Endothelial cell (in vitro differentiated cells): Measurements from ENCODE around the gene CISD1. TPM values are rescaled to one million over a fixed set of nuclear protein-coding genes. Genes with fewer than 3 reads are reported as not detected.

ENCODE experiments used
- DNase-seq: peaks from one replicate; pipeline ENCODE4 v3.0.0; 2021; ENCODE audit warnings: low spot score
- H3K27ac Mint-ChIP-seq: one replicate; pipeline ENCODE4 v1.8.0; 2021; ENCODE audit warnings: mixed read lengths, inconsistent platforms; ENCODE audit not compliant: unreplicated experiment
- H3K27me3 Mint-ChIP-seq: one replicate; pipeline ENCODE4 v1.8.0; 2021; ENCODE audit warnings: mild to moderate bottlenecking, moderate library complexity, mixed read lengths, inconsistent platforms; ENCODE audit not compliant: unreplicated experiment
- H3K36me3 Mint-ChIP-seq: one replicate; pipeline ENCODE4 v1.8.0; 2021; ENCODE audit warnings: mild to moderate bottlenecking, low read depth, mixed read lengths, inconsistent platforms; ENCODE audit not compliant: unreplicated experiment
- H3K4me1 Mint-ChIP-seq: one replicate; pipeline ENCODE4 v1.8.0; 2021; ENCODE audit warnings: mild to moderate bottlenecking, mixed read lengths, inconsistent platforms; ENCODE audit not compliant: unreplicated experiment
- H3K4me3 Mint-ChIP-seq: one replicate; pipeline ENCODE4 v1.8.0; 2021; ENCODE audit warnings: mild to moderate bottlenecking, mixed read lengths, inconsistent platforms; ENCODE audit not compliant: unreplicated experiment
- H3K9me3 Mint-ChIP-seq: one replicate; pipeline ENCODE4 v1.8.0; 2021; ENCODE audit warnings: mixed read lengths, inconsistent platforms; ENCODE audit not compliant: unreplicated experiment
- total RNA-seq: library from RNA; stranded (reverse); fragmentation: NEBNext Ultra II Directional; extraction: Animal tissue kit (Norgen Biotek cat#: 25700); gene quantifications from one replicate; pipeline ENCODE4 v1.2.1, GENCODE V29; 2021; ENCODE audit not compliant: unreplicated experiment
- TF ChIP-seq, protein P1 (sequence below): fragments of 200-600 bp; sonication (generic); IDR thresholded peaks from one replicate; pipeline ENCODE4 v1.5.0; 2021; ENCODE audit warnings: antibody characterized with exemption; ENCODE audit not compliant: unreplicated experiment

The CISD1 gene
- total RNA-seq, 1 donor from 2014 or later = 38.1 TPM

DNA sequence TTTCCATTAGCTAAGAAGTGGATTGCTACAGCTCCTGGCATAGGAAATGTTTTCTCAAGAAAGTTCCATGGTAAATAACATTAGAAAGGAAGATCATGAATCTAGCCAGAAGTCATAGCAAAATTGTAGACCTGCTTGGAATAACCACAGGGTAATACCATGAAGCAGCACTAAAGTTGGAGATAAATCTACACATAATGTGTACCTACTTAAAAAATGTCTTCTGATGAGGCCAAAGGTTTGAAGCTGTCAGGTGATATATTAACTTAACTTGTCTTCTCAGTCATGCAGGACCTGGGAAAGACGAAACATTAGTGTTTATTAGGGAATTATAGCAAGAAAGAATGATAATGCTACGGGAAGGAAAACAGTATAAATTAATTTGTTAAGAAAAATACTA lies 6.3 kb downstream of the CISD1 start:
- TF ChIP-seq, protein P1, sequence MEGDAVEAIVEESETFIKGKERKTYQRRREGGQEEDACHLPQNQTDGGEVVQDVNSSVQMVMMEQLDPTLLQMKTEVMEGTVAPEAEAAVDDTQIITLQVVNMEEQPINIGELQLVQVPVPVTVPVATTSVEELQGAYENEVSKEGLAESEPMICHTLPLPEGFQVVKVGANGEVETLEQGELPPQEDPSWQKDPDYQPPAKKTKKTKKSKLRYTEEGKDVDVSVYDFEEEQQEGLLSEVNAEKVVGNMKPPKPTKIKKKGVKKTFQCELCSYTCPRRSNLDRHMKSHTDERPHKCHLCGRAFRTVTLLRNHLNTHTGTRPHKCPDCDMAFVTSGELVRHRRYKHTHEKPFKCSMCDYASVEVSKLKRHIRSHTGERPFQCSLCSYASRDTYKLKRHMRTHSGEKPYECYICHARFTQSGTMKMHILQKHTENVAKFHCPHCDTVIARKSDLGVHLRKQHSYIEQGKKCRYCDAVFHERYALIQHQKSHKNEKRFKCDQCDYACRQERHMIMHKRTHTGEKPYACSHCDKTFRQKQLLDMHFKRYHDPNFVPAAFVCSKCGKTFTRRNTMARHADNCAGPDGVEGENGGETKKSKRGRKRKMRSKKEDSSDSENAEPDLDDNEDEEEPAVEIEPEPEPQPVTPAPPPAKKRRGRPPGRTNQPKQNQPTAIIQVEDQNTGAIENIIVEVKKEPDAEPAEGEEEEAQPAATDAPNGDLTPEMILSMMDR = no peak
- no peak overlapping the region for H3K4me3 Mint-ChIP-seq
- no peaks in the 10 kb centered on the region for H3K9me3 Mint-ChIP-seq
- no peak overlapping the region for H3K27ac Mint-ChIP-seq
- H3K36me3 Mint-ChIP-seq = no peaks in the 10 kb centered on the region
- H3K4me1 Mint-ChIP-seq = peaks cover 13% of the 10 kb centered on the region
- no peak for DNase-seq
- H3K27me3 Mint-ChIP-seq = peaks cover 2% of the 10 kb centered on the region

DNA sequence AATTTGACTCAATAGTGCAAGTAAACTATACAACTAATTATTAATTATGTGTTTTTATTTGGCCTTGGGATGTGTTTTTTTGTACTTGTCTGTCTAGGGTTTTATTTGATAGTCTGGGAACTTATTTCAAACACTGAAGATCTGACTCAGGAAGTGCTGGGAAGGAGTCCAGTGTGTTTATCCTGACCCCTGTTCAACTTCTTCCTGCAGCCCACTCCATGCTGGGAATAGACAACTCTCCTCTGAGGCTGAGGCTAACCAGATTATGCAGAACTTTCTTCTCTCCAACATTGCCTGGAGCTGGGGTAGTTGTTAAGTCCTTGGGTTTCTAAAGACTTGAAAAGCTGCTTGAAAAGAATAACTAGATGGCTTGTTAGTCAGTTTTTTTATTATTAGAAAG lies 6.9 kb downstream of the CISD1 start:
- no peaks in the 10 kb centered on the region for H3K9me3 Mint-ChIP-seq
- H3K4me1 Mint-ChIP-seq = peaks cover 15% of the 10 kb centered on the region
- TF ChIP-seq, protein P1 = no peak
- H3K4me3 Mint-ChIP-seq = no peak overlapping the region
- no peak for DNase-seq
- H3K27ac Mint-ChIP-seq = peak overlapping the region; percentile 57
- H3K27me3 Mint-ChIP-seq = peaks cover 5% of the 10 kb centered on the region
- H3K36me3 Mint-ChIP-seq = no peaks in the 10 kb centered on the region

DNA sequence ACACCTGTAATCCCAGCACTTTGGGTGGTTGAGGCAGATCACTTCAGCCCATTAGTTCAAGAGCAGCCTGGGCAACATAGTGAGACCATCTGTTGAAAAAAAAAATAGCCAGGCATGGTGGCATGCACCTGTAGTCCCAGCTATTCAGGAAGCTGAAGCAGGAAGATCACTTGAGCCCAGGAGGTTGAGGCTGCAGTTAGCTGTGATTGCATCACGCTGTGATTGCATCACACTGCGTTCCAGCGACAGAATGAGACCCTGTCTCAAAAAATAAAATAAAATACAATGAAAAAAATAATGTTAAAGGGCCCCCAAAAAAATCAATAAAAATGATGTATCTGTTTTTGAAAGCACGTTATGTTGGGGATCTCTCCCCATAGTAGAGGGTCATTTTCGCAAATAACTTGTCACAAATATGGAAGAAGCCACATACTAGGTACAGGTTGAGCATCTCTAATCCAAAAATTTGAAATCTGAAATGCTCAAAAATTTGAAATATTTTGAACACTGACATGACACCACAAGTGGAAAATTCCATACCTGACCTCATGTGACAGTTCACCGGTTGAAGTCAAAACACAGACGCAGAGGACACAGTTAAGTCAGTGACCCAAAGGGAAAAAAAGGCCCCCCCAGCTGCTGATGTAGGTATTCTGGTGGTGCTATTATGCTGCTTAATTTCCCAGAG lies 9.5 kb downstream of the CISD1 start:
- TF ChIP-seq, protein P1 = no peak
- Mint-ChIP-seq H3K4me3 (no peak overlapping the region), H3K27ac (no peak overlapping the region), H3K4me1 (peaks cover 36% of the 10 kb centered on the region), H3K9me3 (no peaks in the 10 kb centered on the region), H3K36me3 (no peaks in the 10 kb centered on the region), H3K27me3 (peaks cover 5% of the 10 kb centered on the region)
- DNase-seq = no peak

- H3K4me3 Mint-ChIP-seq = no peak overlapping the region
- H3K36me3 Mint-ChIP-seq = no peaks in the 10 kb centered on the region
- DNase-seq = no peak
- no peak overlapping the region for H3K27ac Mint-ChIP-seq
- H3K4me1 Mint-ChIP-seq = peaks cover 36% of the 10 kb centered on the region
- peaks cover 5% of the 10 kb centered on the region for H3K27me3 Mint-ChIP-seq
- no peaks in the 10 kb centered on the region for H3K9me3 Mint-ChIP-seq
- TF ChIP-seq, protein P1 = no peak
These were observed 10.0 kb downstream of the CISD1 start for GRCh38 chr10:58278962-58279307.

DNA sequence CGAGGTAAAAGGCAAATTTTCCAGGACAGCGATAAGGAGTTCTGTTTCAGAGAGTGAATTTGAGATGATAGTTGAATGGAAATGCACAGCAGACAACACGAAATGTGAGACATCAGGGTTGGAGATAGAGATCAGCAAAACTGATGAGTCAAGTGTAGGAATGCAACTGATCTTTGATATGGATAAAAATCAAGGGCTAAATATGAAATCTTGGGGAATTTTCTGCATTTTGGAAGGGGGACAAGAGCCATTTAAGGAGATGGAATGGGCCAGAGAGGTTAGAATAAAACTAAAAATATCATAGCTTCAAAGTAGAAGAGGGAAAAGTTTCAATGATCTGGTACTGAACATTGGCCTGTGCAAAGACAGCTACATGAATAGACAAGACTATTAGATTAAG lies 11.5 kb downstream of the CISD1 start:
- DNase-seq = no peak
- Mint-ChIP-seq H3K4me3 (no peak overlapping the region), H3K27ac (no peak overlapping the region), H3K4me1 (peaks cover 33% of the 10 kb centered on the region), H3K27me3 (peaks cover 5% of the 10 kb centered on the region), H3K9me3 (no peaks in the 10 kb centered on the region), H3K36me3 (no peaks in the 10 kb centered on the region)
- TF ChIP-seq, protein P1 = no peak
